GM12873 (cell line): ENCODE data around the gene WDR76.

Experiments used
- CTCF ChIP-seq: IDR thresholded peaks from 2 replicates; pipeline ENCODE4 v1.5.1; 2012; ENCODE audit warnings: low read depth, mild to moderate bottlenecking, moderate library complexity, low read length, control low read depth; ENCODE audit not compliant: insufficient read depth; ENCODE audit errors: missing control alignments

Gene WDR76

GRCh38 chr15:43871835-43872234 is 45.0 kb downstream of the WDR76 start:
- TF ChIP-seq CTCF, result no peak

- peak; percentile 55 for TF ChIP-seq CTCF
Measured at GRCh38 chr15:43872416-43873020, 45.7 kb downstream of the WDR76 start.

DNA sequence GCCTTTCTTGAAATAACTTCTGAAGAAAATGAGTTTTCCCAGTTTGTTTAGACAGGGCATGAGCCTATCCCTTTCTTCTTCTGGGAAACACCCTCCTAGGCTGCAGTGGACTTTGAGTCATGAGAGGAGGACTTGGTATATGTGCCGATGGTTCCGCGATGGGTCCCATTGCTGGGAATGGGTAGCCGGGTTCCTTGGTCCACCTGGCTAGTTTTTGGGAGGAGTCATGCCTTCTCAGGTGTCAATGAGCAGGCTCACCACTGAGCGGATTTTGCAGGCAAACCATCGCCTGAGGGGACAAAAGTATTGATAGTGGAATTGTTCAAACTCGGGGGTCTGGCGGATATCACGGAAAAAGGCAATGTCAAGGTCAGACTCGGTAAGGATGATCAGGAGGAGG is 46.8 kb downstream of the WDR76 start:
- no peak for TF ChIP-seq CTCF

DNA sequence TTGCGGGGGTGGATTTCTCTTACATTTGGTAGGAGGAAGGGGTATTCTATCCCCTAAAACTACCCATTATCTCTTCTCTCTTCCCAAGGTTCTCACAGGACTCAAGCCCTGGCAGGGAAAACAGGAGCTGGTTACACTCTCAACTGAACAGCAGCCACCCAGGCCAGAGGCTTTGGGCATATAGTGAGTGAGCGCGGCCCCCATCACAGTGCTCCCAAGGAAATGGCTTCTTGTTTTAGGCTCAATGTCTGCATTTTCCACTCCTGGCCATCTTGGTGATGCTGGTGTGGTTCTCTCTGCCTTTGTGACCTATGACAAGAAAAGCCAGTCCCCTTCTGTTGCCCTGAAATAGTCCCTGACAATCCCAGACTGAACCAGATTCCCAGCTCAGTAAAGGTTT is 50.1 kb downstream of the WDR76 start:
- TF ChIP-seq CTCF, result no peak

GRCh38 chr15:43877371-43877770 is 50.6 kb downstream of the WDR76 start:
- TF ChIP-seq CTCF, result no peak

GRCh38 chr15:43878446-43878845 is 51.6 kb downstream of the WDR76 start:
- no peak for TF ChIP-seq CTCF

DNA sequence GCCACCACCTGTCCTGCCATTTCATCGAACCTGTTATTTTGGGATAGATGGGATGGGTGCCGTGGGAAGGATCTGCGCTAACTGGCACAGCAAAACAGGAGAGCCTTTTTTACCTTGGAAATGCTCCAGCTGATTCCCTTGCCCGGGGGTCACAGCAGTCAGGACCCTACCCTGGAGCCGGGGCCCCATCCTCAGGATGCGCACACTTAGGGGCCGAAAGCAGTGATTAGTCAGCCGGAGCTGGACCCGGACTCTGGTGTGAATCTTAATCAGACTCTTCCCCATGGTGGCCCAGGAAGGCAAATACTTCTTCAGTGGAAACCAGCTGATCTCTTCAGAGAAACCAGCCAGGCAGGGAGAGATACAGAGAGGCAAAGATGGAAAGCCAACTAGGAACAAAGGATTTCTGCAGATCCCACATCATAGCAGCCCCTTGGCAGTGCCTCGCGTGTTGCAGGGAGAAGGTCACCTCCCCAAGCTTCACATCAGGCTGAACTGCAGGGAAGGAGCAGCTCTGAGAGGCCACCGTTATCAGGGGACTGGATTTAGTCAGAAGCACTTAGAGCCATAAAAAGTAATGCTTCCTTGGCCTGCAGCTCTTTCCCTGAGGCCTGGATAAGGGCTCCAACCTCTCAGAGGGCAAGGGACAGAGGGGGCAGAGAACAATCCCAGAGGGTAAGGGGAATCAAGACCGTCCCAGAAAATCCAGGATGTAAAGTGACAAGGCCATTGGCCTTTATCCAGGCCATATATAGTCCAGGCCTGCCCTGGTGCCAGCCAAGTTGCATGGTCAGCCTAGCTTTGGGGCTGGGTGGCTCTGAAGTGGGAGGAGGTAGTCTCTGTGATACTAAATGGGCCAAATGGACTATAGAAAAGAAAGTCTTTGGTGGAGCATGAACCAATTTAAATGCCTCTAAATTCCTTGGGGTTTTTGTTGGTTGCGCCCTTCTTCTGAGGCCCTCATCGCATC is 52.9 kb downstream of the WDR76 start:
- TF ChIP-seq CTCF, result no peak
